Epithelial cell of esophagus (primary cell): ENCODE results near the gene ZNF682.
"Not testable (repeated sequence)": the region's sequence is repeated elsewhere in the genome, so short reads cannot be mapped to it uniquely, and the experiment has no call there.

ENCODE experiments used
- DNase-seq: peaks from one replicate; pipeline ENCODE4 v3.0.0; 2010; ENCODE audit warnings: low read depth
- H3K4me3 ChIP-seq: 2 replicates; pipeline ENCODE4 v1.5.1; 2011; ENCODE audit warnings: mild to moderate bottlenecking, low read length, control low read depth
- CTCF ChIP-seq: IDR thresholded peaks from 2 replicates; pipeline ENCODE4 v1.5.1; 2011; ENCODE audit warnings: low read depth, mild to moderate bottlenecking, low read length, control low read depth, inconsistent platforms; ENCODE audit not compliant: insufficient read depth; ENCODE audit errors: missing control alignments

ZNF682 gene

DNA sequence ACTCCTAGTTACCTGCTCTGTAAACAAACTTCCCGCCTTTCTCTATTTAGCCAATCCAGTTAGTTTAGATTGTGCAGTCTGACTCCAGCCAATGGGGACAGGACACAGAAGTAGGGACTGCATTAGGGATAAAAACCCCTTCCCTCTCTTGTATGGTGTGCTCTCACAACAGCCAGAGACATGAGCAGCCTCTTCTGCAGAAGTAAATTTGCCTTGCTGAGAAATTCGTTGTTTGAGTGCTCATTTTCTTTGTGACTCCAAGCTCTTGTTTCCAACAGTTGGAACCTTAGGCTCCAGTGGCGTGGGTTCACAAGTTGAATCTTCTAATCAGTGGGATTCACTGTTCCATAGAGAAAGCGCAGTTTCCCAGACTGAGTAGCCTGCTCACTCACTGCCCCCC, 72.4 kb downstream of the ZNF682 start:
- DNase-seq: no peak
- no peak overlapping the region for H3K4me3 ChIP-seq
- TF ChIP-seq CTCF: no peak

GRCh38 chr19:19966126-19966525, 73.2 kb downstream of the ZNF682 start:
- DNase-seq, H3K4me3 ChIP-seq: not testable (repeated sequence)

DNA sequence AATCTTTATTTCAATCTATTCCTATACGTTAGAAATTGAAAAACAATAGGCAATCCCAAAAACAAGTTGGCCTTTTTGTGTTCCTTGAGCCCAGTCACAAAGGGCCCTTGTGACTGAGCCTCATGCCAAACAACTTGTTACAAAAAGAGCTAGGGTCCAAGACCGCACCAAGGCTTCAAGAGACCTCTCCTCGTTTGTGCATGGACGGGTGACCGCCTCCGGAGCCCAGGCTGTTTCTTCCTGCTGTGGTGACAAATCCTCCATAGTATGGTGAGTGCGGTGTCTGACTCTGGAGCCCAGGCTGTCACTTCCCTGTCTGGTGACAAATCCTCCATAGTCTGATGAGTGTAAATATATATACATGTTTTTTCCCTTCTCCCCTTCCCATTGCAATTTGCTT, 74.9 kb downstream of the ZNF682 start:
- H3K4me3 ChIP-seq: no peak overlapping the region
- no peak for TF ChIP-seq CTCF
- no peak for DNase-seq

GRCh38 chr19:19959151-19959799, 80.0 kb downstream of the ZNF682 start:
- DNase-seq: peak; percentile 52
- H3K4me3 ChIP-seq: not testable (repeated sequence)
- peak; percentile 54 for TF ChIP-seq CTCF

GRCh38 chr19:19957766-19958165, 81.5 kb downstream of the ZNF682 start:
- not testable (repeated sequence) for H3K4me3 ChIP-seq, DNase-seq

- no peak for DNase-seq
- no peak for TF ChIP-seq CTCF
- no peak overlapping the region for H3K4me3 ChIP-seq
Measured at GRCh38 chr19:19956434-19957075, 82.8 kb downstream of the ZNF682 start.

DNA sequence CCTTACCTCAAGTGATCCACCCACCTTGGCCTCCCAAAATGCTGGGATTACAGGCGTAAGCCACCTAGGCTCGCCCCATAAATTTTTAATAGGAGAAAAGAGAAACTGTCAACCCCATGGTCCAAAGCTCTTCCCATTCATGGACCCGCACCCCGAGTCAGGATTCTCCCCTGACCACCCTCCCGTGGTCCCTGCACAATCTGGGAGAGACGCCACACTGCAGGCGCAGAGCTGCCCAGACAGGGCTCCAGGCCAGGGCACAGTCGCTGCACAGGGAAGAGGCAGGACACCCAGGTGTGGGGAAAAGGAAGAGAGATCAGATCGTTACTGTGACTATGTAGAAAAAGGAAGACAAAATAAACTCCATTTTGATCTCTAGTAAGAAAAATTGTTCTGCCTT, 84.1 kb downstream of the ZNF682 start:
- H3K4me3 ChIP-seq: no peak overlapping the region
- no peak for TF ChIP-seq CTCF
- DNase-seq: no peak
